Inferior parietal cortex (tissue), 1 donor: ENCODE data around the gene PARN.
A peak's percentile ranks its signal among the peaks of the same experiment; 100 is the strongest.

Source experiments
- DNase-seq: peaks from one replicate; pipeline ENCODE4 v3.0.0-alpha.2; 2016; ENCODE audit errors: extremely low spot score

The PARN gene

DNA sequence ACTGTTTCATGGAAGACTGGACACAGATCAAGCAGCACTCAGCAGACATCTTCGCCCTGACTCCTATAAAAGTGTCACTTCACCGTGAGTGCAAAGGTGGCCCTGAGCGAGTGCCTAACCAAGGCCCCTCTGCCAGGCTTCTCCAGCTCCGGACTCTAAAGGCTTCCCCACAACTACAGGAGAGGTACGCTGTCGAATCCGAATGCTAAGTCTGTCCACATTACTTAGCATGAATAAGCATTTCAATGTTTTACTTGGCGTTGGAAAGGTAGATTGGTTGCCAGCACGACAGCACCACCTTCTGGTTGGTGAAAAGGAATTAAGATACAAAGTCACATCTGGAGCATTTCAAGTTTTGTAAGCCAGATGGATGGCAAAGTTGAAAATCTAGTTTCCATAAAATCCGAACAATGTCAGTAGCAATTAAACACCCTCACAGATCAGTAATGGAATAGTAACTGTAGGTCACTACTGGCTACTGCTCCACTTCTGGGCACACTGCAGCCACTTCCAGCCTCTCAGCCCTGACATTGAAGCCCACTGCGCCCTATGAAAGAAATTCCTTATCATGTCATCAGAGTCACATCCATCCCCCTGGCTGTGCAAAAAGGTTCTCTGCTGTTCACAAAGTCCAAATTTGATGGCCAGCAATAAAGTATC, 100.9 kb downstream of the PARN start:
- peak; percentile 92 for DNase-seq

DNA sequence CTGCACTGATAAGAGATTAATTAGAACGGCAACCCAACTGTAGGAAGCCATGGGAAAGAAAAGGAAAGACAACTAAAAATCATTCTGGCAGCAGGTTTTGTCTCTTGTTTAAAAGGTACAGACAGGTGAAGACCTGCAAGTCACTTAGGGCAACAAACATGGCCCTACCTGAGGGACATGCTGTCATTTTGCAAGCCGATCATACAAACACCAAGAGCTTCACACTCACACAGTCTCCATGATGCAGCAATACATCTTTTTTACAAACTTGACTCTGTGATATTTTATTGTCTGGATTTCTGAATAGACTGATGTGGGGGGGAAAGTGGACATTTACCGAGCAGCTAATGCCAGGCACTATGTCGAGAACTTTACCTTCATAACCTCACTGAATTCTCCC, 101.8 kb downstream of the PARN start:
- DNase-seq, result no peak

DNA sequence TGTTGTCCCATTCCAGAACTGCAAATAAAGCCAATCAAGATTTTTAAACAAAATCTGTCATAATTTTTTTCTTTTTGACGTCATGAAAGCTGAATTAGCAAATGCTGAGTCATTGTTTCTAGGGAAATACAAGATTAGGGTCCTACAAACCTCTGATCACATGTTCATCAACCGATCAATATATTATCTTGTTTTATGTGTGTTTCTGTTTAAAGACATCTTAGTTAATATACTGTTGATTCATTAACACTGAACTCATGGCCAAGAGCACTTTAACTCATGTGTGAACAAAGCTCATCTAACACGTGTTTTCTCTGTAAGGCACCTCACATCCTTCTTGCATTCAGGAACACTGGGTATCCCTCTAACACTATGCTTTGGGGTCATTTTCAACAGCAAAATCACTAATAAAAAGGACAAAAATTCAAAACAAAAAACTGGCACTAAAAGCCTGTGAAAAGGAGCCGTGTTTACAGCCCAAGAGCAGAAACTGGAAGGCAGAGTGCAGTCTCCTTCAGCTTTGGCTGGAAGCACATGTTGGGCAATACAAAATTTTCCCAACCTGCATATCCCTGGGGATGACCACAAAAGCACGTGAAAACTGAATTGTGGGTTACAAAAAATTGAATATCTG, 102.5 kb downstream of the PARN start:
- no peak for DNase-seq

DNA sequence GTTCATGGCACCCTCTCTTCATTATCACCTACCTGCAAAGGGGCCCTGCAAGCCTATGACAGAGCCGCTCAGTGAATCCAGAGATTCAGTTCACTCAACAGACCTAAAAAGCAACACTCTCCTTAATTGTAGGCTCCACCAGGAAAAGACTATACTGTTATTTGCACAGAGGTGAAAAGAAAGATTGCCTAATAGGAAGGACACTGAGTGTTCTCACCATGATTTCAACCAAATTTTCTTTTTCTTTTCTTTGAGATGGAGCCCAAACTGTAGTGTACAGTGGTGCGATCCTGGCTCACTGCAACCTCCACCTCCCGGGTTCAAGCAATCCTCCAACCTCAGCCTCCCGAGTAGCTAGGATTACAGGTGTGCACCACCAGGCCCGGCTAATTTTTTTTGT, 104.5 kb downstream of the PARN start:
- no peak for DNase-seq

DNA sequence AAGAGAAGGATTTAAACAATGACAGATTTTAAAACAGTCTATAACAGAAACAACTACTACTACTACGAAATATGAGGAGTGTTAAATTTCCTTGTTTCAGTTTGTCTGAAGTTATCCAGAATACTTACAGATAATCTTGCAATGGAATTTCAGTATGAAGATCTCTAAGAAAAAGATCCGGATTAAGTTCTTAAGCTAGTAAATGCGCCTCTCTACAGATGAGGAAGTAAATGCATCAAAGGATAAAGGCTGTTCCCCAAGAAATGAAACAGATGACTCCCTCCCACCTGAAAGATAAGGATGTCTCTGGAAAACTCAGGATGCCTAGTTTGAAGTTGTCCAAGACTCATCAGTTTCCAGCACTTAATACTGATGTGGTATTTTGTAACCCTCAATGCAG, 105.1 kb downstream of the PARN start:
- no peak for DNase-seq

DNA sequence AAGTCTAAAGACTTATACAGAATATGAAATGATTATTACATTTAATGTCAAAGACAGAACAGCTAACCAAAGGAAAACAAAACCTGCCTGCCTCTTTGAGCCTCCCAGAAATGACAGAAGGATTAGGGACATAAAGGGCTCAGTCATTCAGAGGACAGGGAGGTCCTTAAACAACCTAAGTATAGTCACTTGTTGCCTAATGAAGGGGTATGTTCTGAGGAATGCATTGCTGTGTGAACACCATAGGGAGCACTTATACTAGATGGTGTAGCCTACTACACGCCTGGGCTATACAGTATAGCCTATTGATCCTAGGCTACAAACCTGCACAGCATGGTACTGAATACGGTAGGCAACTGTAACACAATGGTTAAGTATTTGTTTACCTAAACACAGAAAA, 106.4 kb downstream of the PARN start:
- no peak for DNase-seq

DNA sequence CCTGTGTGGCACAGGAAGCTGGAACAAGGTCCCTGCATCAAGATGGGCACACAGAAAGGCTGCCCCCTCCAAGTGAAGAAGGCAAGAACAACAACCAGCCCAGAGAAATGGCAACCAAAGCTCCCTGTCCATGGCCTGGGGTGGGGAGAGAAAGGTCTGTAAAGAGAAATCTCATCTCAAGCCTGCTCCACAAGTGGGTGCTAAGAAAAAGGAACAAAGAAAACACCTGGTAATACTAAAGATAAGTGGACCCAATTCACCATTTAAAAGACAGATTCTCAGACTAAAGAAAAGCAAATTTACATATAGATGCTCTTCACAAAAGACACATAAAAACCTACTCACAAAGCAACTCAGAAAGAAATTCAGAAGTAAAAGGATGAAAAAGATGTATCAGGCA, 107.4 kb downstream of the PARN start:
- DNase-seq, result no peak

DNA sequence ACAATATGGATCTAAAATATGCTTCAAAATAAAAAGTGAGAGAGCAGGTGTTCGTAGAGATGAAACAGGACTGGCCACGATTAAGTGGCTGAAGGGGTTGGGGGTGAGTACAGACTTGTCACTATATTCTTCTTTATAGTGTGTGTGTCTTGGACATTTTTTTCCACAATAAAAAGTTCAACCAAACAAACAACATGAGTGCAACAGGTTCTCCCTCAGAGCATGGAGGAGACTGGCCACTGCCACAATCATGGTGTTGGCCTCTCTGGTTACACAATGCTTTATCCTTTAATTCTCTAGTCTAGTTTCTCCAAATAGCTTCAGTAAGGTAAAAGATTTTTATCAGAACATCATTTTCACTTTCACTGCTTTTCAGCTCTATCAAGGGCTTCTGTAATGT, 109.3 kb downstream of the PARN start:
- DNase-seq, result no peak

DNA sequence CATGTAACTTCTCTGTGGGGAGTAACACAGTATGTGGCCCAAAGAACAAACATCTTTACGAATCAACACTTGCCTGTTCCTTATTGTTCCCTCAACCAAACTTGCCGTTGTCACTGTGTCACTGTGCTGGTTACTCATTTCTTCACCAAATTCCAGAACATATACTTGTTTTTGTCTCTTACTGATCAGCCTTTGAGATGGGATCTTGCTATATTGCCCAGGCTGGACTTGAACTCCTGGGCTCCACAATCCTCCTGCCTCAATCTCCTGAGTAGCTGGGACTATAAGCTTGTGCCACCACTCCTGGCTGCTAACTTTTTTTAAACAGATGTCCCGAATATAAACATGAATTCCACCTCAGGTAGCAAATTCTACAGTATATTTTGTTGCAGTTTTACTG, 115.1 kb downstream of the PARN start:
- no peak for DNase-seq

DNA sequence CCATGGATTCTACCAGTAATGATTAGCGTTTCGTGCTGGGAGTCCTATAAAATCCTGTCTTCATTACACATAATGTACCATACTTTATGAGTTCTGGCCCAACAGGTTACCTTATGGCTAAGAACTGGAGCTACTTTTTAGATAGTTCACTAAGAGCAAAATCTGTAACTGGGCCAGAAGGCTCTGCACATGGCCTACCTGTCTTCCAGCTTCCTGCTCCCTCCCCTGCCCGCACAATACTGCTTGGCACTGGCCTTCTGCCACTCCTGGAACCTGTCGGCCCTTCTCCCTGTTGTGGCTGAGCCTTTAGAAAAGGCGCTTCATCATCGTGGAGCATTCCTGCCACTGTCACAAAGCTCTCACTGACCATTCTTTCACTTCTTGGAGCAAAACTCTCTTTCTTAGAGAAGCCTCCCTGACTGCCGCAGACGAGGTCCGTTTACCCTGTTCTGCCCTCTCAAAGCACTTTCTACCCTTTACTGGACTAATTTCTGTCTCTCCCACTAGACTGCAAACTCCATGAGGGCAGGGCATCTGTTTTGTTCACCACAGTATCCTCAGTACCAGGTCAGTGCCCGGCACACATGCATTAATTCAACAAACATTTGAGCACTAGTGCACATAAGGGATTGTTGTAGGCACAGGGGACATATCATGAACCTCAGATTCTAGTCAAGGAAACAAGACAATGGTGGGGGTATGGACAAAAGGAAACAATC, 116.5 kb downstream of the PARN start:
- DNase-seq, result no peak

DNA sequence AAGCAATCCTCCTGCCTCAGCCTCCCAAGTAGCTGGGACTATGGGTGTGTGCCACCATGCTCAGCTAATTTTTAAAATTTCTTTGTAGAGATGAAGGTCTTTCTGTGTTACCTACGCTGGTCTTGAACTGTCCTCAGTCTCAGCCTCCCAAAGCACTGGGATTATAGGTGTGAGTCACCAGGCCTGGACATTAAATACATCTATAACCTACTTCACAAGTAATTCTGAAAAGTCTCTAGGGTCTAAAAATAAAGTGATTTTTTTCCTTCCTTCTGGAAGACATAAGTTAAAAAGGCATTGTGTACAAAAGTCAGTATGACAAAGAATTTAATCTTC, 118.3 kb downstream of the PARN start:
- no peak for DNase-seq

DNA sequence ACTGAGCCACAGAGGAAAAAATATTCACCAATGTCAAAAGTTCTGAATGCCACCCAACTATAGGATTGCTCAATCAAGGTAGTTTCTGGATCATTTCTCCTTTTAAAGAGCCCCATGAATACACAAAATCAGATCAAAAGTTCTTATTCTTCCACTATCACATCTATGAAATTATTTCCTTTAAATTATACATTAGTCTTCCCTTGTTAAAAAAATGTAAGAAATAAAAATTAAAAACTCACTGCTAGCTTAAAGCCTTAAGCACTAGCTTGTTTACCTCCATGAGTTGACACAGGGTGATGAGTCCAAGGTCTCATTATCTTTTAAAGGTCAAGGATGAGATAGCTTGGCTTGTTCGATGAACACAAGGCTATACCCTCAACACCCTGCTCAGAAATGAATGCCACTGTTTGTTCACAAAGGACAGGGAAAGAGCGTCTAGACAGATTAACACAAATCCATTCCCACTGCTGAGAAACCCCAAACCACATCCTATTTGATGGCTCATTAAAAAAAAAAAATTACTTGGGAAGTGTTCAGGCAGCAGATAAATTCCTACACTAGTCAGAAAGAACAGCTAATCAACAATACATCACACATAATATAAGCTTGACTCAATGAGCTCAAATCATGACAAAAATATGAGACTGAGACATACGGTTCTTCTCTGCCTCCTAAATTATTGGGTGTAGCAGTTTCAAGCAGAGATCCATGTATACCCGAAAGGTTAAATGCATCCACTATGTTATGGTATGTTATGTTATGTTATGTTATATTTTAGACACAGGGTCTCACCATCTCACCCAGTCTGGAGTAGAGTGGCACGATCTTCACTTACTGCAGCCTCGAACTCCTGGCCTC, 118.9 kb downstream of the PARN start:
- DNase-seq, result no peak

DNA sequence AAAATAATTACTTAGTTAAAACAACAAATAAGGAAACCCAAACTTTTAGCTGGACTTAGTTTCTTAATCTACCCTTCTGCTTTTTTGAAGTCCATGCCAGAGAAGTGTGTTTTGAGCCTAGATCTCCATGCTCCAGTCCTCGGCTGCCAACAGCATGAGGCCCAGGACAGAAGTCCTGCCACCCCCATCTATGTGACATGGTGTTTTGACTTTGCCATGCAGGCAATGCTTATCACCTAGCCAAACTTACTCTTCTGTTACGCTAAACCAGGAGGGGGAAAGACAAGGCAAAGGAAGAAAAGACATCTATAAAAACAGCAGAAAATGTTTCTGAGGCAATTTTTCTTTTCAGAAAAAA, 119.5 kb downstream of the PARN start:
- no peak for DNase-seq

DNA sequence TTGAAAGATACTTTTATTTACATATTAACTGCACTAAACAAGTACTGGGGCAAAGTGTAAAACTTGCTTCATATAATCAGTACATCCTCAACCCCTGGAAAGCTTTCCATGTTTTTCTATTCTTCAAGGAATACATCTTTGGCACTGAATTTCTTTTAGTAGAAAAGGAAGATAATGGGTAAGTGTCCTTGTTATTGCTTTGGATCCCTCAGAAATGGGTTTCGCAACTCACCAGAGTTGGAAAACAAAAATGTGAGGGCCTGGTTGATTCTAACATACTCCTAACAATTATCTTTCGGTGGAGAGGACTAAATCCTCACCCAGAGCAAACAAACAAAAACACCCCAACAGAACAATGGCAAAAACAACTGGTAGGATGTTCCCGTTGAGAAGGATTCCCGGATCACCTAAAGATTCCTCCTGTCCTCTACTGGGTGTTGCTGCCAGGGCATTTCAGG, 120.4 kb downstream of the PARN start:
- no peak for DNase-seq

DNA sequence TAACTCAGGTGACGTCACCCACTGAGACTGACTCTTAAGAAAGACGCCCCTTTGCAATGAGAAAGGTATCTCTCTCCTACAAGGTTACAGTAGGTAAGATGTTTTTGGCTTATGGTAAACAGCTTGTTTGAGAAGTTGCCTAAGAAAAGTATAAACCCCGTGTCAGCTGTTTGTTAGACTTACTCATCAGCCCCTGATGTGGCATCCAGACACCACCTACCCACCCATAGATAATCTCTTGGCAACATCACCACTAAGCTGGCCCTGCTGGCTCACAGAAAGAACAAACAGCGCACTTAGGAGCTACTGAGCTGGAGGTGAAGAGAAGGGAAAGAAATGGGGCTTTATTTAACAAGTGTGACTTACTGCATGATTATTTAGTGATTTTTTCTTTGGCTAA, 121.0 kb downstream of the PARN start:
- no peak for DNase-seq

DNA sequence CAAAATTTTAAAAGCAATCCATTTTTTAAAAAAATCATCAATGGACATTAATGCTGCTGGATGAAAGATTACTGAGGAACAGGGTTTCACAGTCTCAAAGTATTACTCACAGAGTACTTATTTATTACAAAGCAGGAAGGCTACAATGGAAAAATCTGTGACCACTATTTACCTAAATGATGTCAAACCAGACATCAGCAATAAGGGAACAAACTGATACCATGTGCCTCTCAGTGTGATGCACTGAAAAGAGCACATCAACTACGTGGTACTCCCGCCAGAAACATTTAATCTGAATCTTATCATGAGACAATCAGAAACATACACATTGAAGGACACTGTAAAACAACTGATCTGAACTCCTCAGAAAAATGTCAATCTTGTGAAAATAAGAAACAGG, 124.2 kb downstream of the PARN start:
- DNase-seq, result no peak

DNA sequence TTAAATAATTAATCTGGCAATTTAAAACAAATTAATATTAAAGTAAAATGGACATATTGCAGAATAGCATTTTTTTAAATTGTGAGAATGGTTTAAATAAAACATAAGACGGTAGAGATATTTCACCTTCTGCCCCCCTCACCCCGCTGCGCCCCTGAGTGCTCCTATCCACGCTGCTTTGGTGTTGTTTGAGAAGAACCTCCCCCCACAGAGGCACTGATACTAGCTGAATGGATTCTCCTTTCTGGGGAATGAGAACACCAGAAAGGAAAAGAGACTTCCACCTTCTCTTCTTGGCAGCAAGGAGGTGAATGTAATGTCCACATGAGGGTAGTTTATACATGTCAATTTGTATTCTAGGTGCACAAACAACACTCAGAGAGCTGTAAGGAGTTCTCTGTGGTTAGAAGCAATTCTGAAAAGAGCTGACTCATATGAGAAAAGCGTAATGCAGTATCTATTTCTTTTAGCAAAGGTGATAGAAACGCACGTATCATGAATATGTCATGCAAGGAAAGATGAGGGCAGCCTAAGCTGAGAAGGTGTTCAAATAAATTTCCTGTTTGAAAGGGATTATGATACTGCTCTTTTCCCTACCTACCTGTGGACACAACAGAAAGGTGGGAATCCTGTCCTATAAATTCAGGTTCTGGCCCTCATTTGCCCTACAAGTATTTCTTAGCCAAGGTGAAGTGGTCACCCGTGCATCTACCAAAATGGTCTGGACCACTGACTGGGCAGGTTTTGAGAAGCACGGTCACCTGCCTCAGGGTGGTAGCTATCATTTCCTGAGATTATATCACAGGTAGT, 126.9 kb downstream of the PARN start:
- no peak for DNase-seq

DNA sequence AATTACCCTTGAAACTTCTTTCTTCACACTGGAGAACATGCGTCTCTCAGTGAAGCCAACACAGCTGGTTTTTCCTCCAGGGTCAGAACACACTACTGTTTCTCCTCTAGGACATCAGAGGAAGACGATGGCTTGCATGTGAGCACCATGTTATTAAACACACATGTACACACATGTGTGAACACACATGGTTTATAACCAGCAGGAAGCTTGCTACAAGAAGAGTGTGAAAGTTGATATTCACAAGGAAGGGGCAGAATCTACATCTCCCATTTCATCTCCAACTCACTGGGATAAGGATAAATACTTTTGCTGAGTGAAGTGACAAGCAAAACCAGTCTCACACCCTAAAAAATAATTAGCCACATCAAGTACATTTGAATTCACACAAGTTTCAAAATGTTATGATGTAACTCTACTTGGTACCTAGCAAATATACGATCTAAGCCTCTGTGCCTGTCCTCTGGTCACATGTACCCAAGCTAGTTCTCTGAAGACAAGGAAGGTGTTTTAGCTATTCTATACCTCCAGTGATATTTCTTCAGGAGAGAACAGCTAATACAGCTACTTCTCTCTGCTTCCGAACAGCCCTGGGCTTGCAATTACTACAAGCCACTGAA, 127.7 kb downstream of the PARN start:
- no peak for DNase-seq

DNA sequence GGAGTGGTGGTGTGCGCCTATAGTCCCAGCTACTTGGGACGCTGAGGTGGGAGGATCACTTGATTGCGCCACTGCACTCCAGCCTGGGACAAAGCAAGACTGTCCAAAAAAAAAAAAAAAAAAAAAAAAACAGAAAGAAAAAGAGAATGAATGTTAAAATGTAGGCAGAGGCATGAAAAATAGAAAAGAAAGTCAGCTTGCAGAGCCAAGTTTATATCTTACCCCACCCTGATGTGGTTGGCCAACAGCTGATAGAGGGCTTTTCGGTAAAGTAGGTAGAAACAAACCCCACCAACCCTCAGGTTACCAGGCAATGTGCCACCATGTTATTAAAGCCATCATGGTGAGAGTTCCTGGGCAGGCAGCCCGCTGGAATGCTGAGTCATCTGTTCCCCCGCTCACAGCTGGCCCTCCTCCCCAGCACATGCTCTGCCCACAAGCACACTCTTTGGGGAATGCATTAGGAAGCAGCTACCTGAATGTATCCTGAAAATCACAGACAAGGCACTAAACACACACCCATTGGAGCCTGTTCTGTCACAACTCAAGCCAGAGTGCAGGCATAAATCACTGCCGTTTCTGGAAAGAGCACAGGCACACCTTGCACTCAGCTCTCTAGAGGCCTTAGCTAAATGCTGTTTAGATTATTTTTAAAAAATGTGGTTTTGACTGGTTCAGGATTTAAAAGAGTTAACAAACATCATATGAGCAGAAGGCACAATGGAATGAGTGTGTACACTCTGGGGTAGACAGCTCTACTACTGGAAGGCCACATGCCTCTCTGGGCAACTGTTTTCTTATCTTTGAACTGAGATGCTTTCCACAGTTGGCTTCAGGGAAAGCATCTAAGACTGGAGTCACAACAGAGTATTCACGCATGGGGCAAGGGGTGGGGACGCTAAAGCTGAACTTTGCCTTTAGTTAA, 128.5 kb downstream of the PARN start:
- peak; percentile 82 for DNase-seq

DNA sequence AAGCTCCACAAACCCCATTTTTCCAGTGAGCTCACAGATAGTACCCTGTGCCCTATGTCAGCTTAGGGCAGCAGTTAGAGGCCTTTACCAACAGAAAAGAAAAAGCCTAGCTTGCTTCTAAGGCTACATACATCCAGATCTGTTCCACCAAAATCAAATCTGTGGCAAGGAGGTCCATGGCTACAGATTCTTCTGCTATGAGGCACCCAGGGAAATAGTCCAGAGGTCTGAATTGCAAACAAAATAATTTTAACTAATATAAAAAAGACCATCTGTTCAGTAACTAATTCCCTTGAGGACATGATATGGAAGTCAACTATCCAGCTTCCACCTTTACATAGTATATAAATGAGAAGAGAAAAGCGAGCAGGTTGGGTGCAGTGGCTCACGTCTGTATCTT, 129.3 kb downstream of the PARN start:
- no peak for DNase-seq
